ENCODE measurements around the gene IRAK2. TPM values are rescaled to one million over a fixed set of nuclear protein-coding genes. Genes with fewer than 3 reads are reported as not detected.
A peak's percentile ranks its signal among the peaks of the same experiment; 100 is the strongest.

The IRAK2 gene
- total and polyA plus RNA-seq, 5 donors from 2014 or later = 0.68 to 3.7 (median 2.9) TPM

GRCh38 chr3:10198761-10199649 is 34.3 kb downstream of the IRAK2 start:
- Mint-ChIP-seq H3K4me1 (peaks cover 29 to 85% (median 44%) of the 10 kb centered on the region in 4 donors), H3K9me3 (peaks cover 0 to 2% (median 0%) of the 10 kb centered on the region in 7 donors), H3K27me3 (no peaks in the 10 kb centered on the region), H3K4me3 (peak overlapping the region; percentile 16 to 86 (median 73)), H3K27ac (peak overlapping the region; percentile 93 to 97 (median 96)), H3K36me3 (peaks cover 12% of the 10 kb centered on the region)
- DNase-seq (peak; percentile 51 to 89 (median 67)), ATAC-seq (ENCODE audit: low read depth in 2 of 2) (peak; percentile 84 to 85)
- Histone ChIP-seq H3K4me3 (ENCODE audit: low read depth, low read length) (peak overlapping the region; percentile 42), H3K4me1 (ENCODE audit: control insufficient read depth, insufficient read depth, low read length, poor library complexity, severe bottlenecking) (peaks cover 57% of the 10 kb centered on the region), H3K9me3 (ENCODE audit: control insufficient read depth in 2 of 2, low read length in 2 of 2) (no peaks in the 10 kb centered on the region), H3K27ac (ENCODE audit: insufficient read depth, low read length, poor library complexity, severe bottlenecking) (peak overlapping the region; percentile 91), H3K36me3 (ENCODE audit: control insufficient read depth, insufficient read depth, low read length) (no peaks in the 10 kb centered on the region), H3K27me3 (ENCODE audit: control insufficient read depth, insufficient read depth, low read length) (no peaks in the 10 kb centered on the region)

DNA sequence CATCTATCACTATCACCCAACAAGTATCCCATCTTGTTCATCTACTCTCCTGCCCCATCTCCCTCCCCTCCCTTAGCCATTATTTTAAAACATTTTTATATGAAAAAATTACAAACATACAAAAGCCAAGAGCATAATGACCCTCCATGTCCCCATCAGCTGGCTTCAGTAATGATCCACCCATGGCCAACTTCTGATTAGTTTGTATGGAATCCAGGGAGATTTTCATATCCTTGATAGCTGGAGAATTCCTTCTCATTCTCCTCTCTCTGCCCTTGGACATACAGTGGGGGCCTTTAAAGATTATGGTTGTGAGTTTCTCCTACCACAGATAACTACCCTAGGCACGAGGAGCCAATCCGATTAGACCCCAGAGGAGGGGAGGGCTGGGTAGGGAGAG is 40.2 kb downstream of the IRAK2 start:
- DNase-seq = no peak
- no peaks in the 10 kb centered on the region for H3K36me3 ChIP-seq (ENCODE audit: control insufficient read depth, insufficient read depth, low read length)
- H3K27ac ChIP-seq (ENCODE audit: insufficient read depth, low read length, poor library complexity, severe bottlenecking) = no peak overlapping the region
- peak overlapping the region in 2 of 3 donors; percentile 49 to 79 for H3K27ac Mint-ChIP-seq
- no peaks in the 10 kb centered on the region for H3K9me3 ChIP-seq (ENCODE audit: control insufficient read depth in 2 of 2, low read length in 2 of 2)
- peaks cover 5 to 33% (median 17%) of the 10 kb centered on the region in 4 donors for H3K4me1 Mint-ChIP-seq
- H3K4me1 ChIP-seq (ENCODE audit: control insufficient read depth, insufficient read depth, low read length, poor library complexity, severe bottlenecking) = peaks cover 10% of the 10 kb centered on the region
- no peaks in the 10 kb centered on the region for H3K27me3 ChIP-seq (ENCODE audit: control insufficient read depth, insufficient read depth, low read length)
- peaks cover 19% of the 10 kb centered on the region for H3K36me3 Mint-ChIP-seq
- no peaks in the 10 kb centered on the region for H3K9me3 Mint-ChIP-seq
- no peak overlapping the region for H3K4me3 ChIP-seq (ENCODE audit: low read depth, low read length)
- H3K27me3 Mint-ChIP-seq = no peaks in the 10 kb centered on the region
- ATAC-seq (ENCODE audit: low read depth in 2 of 2) = no peak
- H3K4me3 Mint-ChIP-seq = no peak overlapping the region

DNA sequence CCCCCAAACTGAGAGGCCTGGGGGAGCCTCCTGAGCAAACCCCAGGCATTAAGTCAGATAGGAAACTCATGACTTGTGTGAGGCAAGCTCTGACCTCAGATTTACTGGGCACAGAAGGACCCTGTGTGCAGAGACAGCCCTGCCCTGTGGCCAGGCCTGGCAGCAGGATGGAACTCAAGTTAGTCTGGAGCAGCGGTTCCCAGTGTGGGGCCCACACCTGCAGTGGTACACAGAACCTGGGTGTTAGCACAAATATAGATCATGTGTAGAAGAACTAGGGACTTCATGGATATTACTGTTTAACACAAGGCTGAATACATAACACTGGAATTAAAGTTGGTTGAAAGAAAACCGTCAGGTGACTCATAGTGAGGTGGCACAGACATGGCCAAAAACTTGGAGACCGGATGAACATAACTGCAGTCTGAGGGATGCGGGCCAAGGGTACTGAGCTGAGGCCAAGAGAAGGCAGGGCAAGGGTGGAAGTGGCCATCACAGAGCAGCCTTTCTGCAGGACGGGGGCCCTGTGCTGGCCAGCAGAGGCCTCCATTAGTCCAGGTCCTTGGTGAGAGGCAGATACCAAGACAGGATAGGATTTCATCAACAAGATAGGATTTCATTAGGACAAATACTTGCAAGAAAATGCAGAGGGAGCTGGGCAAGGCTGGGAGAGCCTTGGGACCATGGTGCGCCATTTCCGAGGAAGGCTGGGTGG is 40.9 kb downstream of the IRAK2 start:
- no peak for ATAC-seq (ENCODE audit: low read depth in 2 of 2)
- H3K4me1 ChIP-seq (ENCODE audit: control insufficient read depth, insufficient read depth, low read length, poor library complexity, severe bottlenecking) = peaks cover 10% of the 10 kb centered on the region
- Mint-ChIP-seq H3K4me3 (no peak overlapping the region), H3K36me3 (peaks cover 19% of the 10 kb centered on the region), H3K27ac (peak overlapping the region in 2 of 3 donors; percentile 43 to 60), H3K9me3 (no peaks in the 10 kb centered on the region), H3K27me3 (no peaks in the 10 kb centered on the region), H3K4me1 (peaks cover 5 to 29% (median 17%) of the 10 kb centered on the region in 4 donors)
- no peak for DNase-seq
- no peaks in the 10 kb centered on the region for H3K9me3 ChIP-seq (ENCODE audit: control insufficient read depth in 2 of 2, low read length in 2 of 2)
- no peaks in the 10 kb centered on the region for H3K27me3 ChIP-seq (ENCODE audit: control insufficient read depth, insufficient read depth, low read length)
- no peaks in the 10 kb centered on the region for H3K36me3 ChIP-seq (ENCODE audit: control insufficient read depth, insufficient read depth, low read length)
- H3K4me3 ChIP-seq (ENCODE audit: low read depth, low read length) = no peak overlapping the region
- no peak overlapping the region for H3K27ac ChIP-seq (ENCODE audit: insufficient read depth, low read length, poor library complexity, severe bottlenecking)

DNA sequence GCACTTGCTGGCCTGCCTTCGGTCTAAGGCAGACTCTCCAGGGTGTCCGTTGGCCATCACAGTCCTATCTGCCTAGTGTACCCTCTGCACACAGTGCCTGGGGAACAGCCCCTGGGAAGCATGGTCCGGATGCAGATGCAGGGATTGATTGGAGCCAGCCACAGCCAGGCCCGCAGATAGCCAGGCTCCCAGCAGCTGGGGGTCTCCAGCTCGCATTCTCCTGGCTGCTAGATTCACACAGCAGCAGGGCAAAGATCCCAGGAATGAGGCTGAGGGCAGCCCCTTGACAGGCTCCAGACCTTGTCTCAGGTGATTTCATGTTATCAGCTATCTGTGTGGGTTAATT is 41.4 kb downstream of the IRAK2 start:
- Mint-ChIP-seq H3K4me3 (no peak overlapping the region), H3K4me1 (peaks cover 5 to 26% (median 14%) of the 10 kb centered on the region in 4 donors), H3K27ac (no peak overlapping the region), H3K9me3 (no peaks in the 10 kb centered on the region), H3K36me3 (peaks cover 18% of the 10 kb centered on the region), H3K27me3 (no peaks in the 10 kb centered on the region)
- Histone ChIP-seq H3K27ac (ENCODE audit: insufficient read depth, low read length, poor library complexity, severe bottlenecking) (no peak overlapping the region), H3K9me3 (ENCODE audit: control insufficient read depth in 2 of 2, low read length in 2 of 2) (no peaks in the 10 kb centered on the region), H3K4me1 (ENCODE audit: control insufficient read depth, insufficient read depth, low read length, poor library complexity, severe bottlenecking) (peaks cover 10% of the 10 kb centered on the region), H3K36me3 (ENCODE audit: control insufficient read depth, insufficient read depth, low read length) (no peaks in the 10 kb centered on the region), H3K27me3 (ENCODE audit: control insufficient read depth, insufficient read depth, low read length) (no peaks in the 10 kb centered on the region), H3K4me3 (ENCODE audit: low read depth, low read length) (no peak overlapping the region)
- DNase-seq (no peak), ATAC-seq (ENCODE audit: low read depth in 2 of 2) (no peak)

GRCh38 chr3:10213156-10213792 is 48.6 kb downstream of the IRAK2 start:
- Histone ChIP-seq H3K4me1 (ENCODE audit: control insufficient read depth, insufficient read depth, low read length, poor library complexity, severe bottlenecking) (peaks cover 4% of the 10 kb centered on the region), H3K4me3 (ENCODE audit: low read depth, low read length) (no peak overlapping the region), H3K27me3 (ENCODE audit: control insufficient read depth, insufficient read depth, low read length) (no peaks in the 10 kb centered on the region), H3K27ac (ENCODE audit: insufficient read depth, low read length, poor library complexity, severe bottlenecking) (no peak overlapping the region), H3K36me3 (ENCODE audit: control insufficient read depth, insufficient read depth, low read length) (peaks cover 16% of the 10 kb centered on the region), H3K9me3 (ENCODE audit: control insufficient read depth in 2 of 2, low read length in 2 of 2) (no peaks in the 10 kb centered on the region)
- H3K27ac Mint-ChIP-seq = peak overlapping the region in 2 of 3 donors; percentile 49 to 55
- DNase-seq (peak in 1 of 3 donors; percentile 47), ATAC-seq (ENCODE audit: low read depth in 2 of 2) (peak in 1 of 2 donors; percentile 59)
- H3K27me3 Mint-ChIP-seq = no peaks in the 10 kb centered on the region
- H3K36me3 Mint-ChIP-seq = peaks cover 28% of the 10 kb centered on the region
- H3K4me3 Mint-ChIP-seq = no peak overlapping the region
- peaks cover 0 to 5% (median 0%) of the 10 kb centered on the region in 7 donors for H3K9me3 Mint-ChIP-seq
- H3K4me1 Mint-ChIP-seq = peaks cover 5 to 18% (median 8%) of the 10 kb centered on the region in 4 donors

GRCh38 chr3:10215578-10216368 is 51.1 kb downstream of the IRAK2 start:
- Histone ChIP-seq H3K4me1 (ENCODE audit: control insufficient read depth, insufficient read depth, low read length, poor library complexity, severe bottlenecking) (peaks cover 10% of the 10 kb centered on the region), H3K27me3 (ENCODE audit: control insufficient read depth, insufficient read depth, low read length) (no peaks in the 10 kb centered on the region), H3K36me3 (ENCODE audit: control insufficient read depth, insufficient read depth, low read length) (peaks cover 16% of the 10 kb centered on the region), H3K27ac (ENCODE audit: insufficient read depth, low read length, poor library complexity, severe bottlenecking) (no peak overlapping the region), H3K9me3 (ENCODE audit: control insufficient read depth in 2 of 2, low read length in 2 of 2) (no peaks in the 10 kb centered on the region), H3K4me3 (ENCODE audit: low read depth, low read length) (no peak overlapping the region)
- no peak for DNase-seq
- Mint-ChIP-seq H3K4me3 (peak overlapping the region in 1 of 4 donors; percentile 39), H3K27ac (peak overlapping the region in 1 of 3 donors; percentile 38), H3K36me3 (peaks cover 33% of the 10 kb centered on the region), H3K9me3 (peaks cover 0 to 5% (median 0%) of the 10 kb centered on the region in 7 donors), H3K27me3 (no peaks in the 10 kb centered on the region), H3K4me1 (peaks cover 12 to 26% (median 22%) of the 10 kb centered on the region in 4 donors)
- no peak for ATAC-seq (ENCODE audit: low read depth in 2 of 2)

GRCh38 chr3:10217359-10217758 is 52.6 kb downstream of the IRAK2 start:
- ATAC-seq (ENCODE audit: low read depth in 2 of 2) (no peak), DNase-seq (no peak)
- H3K9me3 ChIP-seq (ENCODE audit: control insufficient read depth in 2 of 2, low read length in 2 of 2) = no peaks in the 10 kb centered on the region
- Mint-ChIP-seq H3K27me3 (no peaks in the 10 kb centered on the region), H3K4me1 (peaks cover 18 to 40% (median 26%) of the 10 kb centered on the region in 4 donors), H3K4me3 (no peak overlapping the region), H3K27ac (peak overlapping the region in 2 of 3 donors; percentile 38 to 77), H3K36me3 (peaks cover 33% of the 10 kb centered on the region), H3K9me3 (peaks cover 0 to 5% (median 0%) of the 10 kb centered on the region in 7 donors)
- peaks cover 16% of the 10 kb centered on the region for H3K36me3 ChIP-seq (ENCODE audit: control insufficient read depth, insufficient read depth, low read length)
- H3K4me3 ChIP-seq (ENCODE audit: low read depth, low read length) = no peak overlapping the region
- H3K27ac ChIP-seq (ENCODE audit: insufficient read depth, low read length, poor library complexity, severe bottlenecking) = no peak overlapping the region
- peaks cover 18% of the 10 kb centered on the region for H3K4me1 ChIP-seq (ENCODE audit: control insufficient read depth, insufficient read depth, low read length, poor library complexity, severe bottlenecking)
- no peaks in the 10 kb centered on the region for H3K27me3 ChIP-seq (ENCODE audit: control insufficient read depth, insufficient read depth, low read length)

Measured in CD4-positive, CD25-positive, alpha-beta regulatory T cell (primary cell).